Endothelial cell of coronary artery (primary cell): ENCODE measurements around the gene ADAD2. TPM values are rescaled to one million over a fixed set of nuclear protein-coding genes. Genes with fewer than 3 reads are reported as not detected.

Experiments used
- total RNA-seq: library from RNA; depleted of rRNA; stranded (reverse); fragments of >200 nt; gene quantifications from 2 replicates; pipeline ENCODE4 v1.2.3, GENCODE V29; 2014

Gene ADAD2
- under 0.01 and 0.18 TPM in 2 replicates for total RNA-seq

GRCh38 chr16:84190731-84191388, at the start of gene ADAD2:
TSS of gene ADAD2 (plus strand) at chr16:84191157. CDS start at chr16:84191231, 74 bp downstream.

GRCh38 chr16:84144859-84145639, 45.9 kb upstream of the ADAD2 start, which contains the start of the genes DNAAF1 and HSDL1:
TSS of gene DNAAF1 (plus strand) at chr16:84145308. CDS start at chr16:84145441, 133 bp downstream.
TSS of gene HSDL1 (minus strand) at chr16:84145177. CDS start at chr16:84131321, 13,856 bp downstream.

GRCh38 chr16:84186685-84187437, 4.1 kb upstream of the ADAD2 start, which contains the start of gene TAF1C:
TSS of gene TAF1C (minus strand) at chr16:84187057. CDS start at chr16:84184988, 2,069 bp downstream.

GRCh38 chr16:84239909-84240308, 49.0 kb downstream of the ADAD2 start, which contains the start of gene KCNG4:
TSS of gene KCNG4 (minus strand) at chr16:84240012. CDS start at chr16:84237485, 2,527 bp downstream.

Other genes with a start within 250 kb of the ADAD2 start
- gene OSGIN1, start 237.9 kb upstream of the ADAD2 start, total RNA-seq = 1.1 and 1.7 TPM in 2 replicates
- 0.18 TPM in 1 of 2 replicates, not detected in the other for gene NECAB2, start 222.9 kb upstream of the ADAD2 start, total RNA-seq
- gene SLC38A8, start 148.4 kb upstream of the ADAD2 start, total RNA-seq = not detected in 2 replicates
- gene MBTPS1, start 74.2 kb upstream of the ADAD2 start, total RNA-seq = 96.5 and 105 TPM in 2 replicates
- 22.1 and 28.3 TPM in 2 replicates for gene HSDL1, start 46.0 kb upstream of the ADAD2 start, total RNA-seq
- 0.09 TPM in 1 of 2 replicates, not detected in the other for gene DNAAF1, start 45.8 kb upstream of the ADAD2 start, total RNA-seq
- gene TAF1C, start 4.1 kb upstream of the ADAD2 start, total RNA-seq = 15.7 and 23.1 TPM in 2 replicates
- gene KCNG4, start 48.9 kb downstream of the ADAD2 start, total RNA-seq = not detected in 2 replicates
- gene WFDC1, start 103.7 kb downstream of the ADAD2 start, total RNA-seq = not detected in 2 replicates
- not detected in 2 replicates for gene ATP2C2, start 177.4 kb downstream of the ADAD2 start, total RNA-seq